GM12878 (cell line): ENCODE results near the gene MORC1. TPM values are rescaled to one million over a fixed set of nuclear protein-coding genes. Genes with fewer than 3 reads are reported as not detected.

Experiments
- ATAC-seq: fragments of 200-7000 bp; cut with Tn5 transposase; 3 replicates; pipeline ENCODE4 v1.9.1; 2020; ENCODE audit warnings: mild to moderate bottlenecking, moderate library complexity
- BruUV-seq: library from RNA; stranded (reverse); fragments of 400-500 nt; replicated peaks from 2 replicates; lab custom pipeline; 2021; lab: Mats Ljungman, UMichigan
- CTCF ChIA-PET: fragments of 300-600 bp; sonication (Branson Sonifier 250); formaldehyde crosslinking; extraction: SDS; loops from one replicate; lab custom pipeline; 2021; ENCODE audit warnings: inconsistent platforms; lab: Yijun Ruan, JAX
- POLR2A ChIA-PET: fragments of 350-600 bp; formaldehyde crosslinking; extraction: SDS; loops from one replicate; lab custom pipeline; 2021; ENCODE audit warnings: inconsistent platforms; lab: Charles Lee
- RAD21 ChIA-PET: fragments of 300-600 bp; sonication (Branson Sonifier 250); formaldehyde crosslinking; loops from one replicate; lab custom pipeline; 2023; ENCODE audit warnings: antibody characterized with exemption; ENCODE audit not compliant: unreplicated experiment; lab: Charles Lee
- SMC1A ChIA-PET: fragments of 300-600 bp; sonication (Branson Sonifier 250); formaldehyde crosslinking; loops from one replicate; lab custom pipeline; 2023; ENCODE audit not compliant: unreplicated experiment, uncharacterized antibody; lab: Charles Lee
- DNase-seq: peaks from one replicate; pipeline ENCODE4 v3.0.0-alpha.2; 2011; ENCODE audit warnings: low read depth, low spot score
- FAIRE-seq: peaks from 3 replicates; lab custom pipeline; 2011; peaks lifted over from hg19 to GRCh38; lab: Jason Lieb, UNC
- H2AFZ ChIP-seq: 2 replicates; pipeline ENCODE4 v1.6.0; 2011; ENCODE audit warnings: low read depth, low read length, control low read depth; ENCODE audit not compliant: control insufficient read depth
- H3K27ac ChIP-seq: 2 replicates; pipeline ENCODE4 v1.5.1; 2011; ENCODE audit warnings: control low read depth; ENCODE audit not compliant: control insufficient read depth, insufficient read depth
- H3K27me3 ChIP-seq, 2 experiments: replicated peaks in 1 of 2; 2 replicates each; pipeline versions ENCODE4 v1.6.0 to v1.6.1; 2011; ENCODE audit warnings: low read length in 1 of 2; ENCODE audit not compliant: control insufficient read depth in 2 of 2, insufficient read depth in 2 of 2
- H3K36me3 ChIP-seq, 2 experiments: 2 replicates each; pipeline ENCODE4 v1.5.1; 2011; ENCODE audit warnings: low read length in 1 of 2; ENCODE audit not compliant: control insufficient read depth in 2 of 2, insufficient read depth in 2 of 2
- H3K4me1 ChIP-seq: 2 replicates; pipeline ENCODE4 v1.6.1; 2011; ENCODE audit warnings: mild to moderate bottlenecking, low read length, moderate library complexity, mixed read lengths; ENCODE audit not compliant: control insufficient read depth, insufficient read depth
- H3K4me2 ChIP-seq: 2 replicates; pipeline ENCODE4 v1.6.0; 2011; ENCODE audit warnings: control low read depth; ENCODE audit not compliant: control insufficient read depth, insufficient read depth
- H3K4me3 ChIP-seq: fragments of 200-600 bp; sonication (generic); 2 replicates; pipeline ENCODE4 v1.5.1; 2016
- H3K79me2 ChIP-seq: 2 replicates; pipeline ENCODE4 v1.6.0; 2011; ENCODE audit warnings: low read length; ENCODE audit not compliant: control insufficient read depth, insufficient read depth
- H3K9ac ChIP-seq: 2 replicates; pipeline ENCODE4 v1.8.0; 2011; ENCODE audit warnings: low read length, control low read depth, mixed read lengths; ENCODE audit not compliant: control insufficient read depth, insufficient read depth
- H3K9me3 ChIP-seq: replicated peaks from 3 replicates; pipeline ENCODE4 v1.5.1; 2011; ENCODE audit warnings: mild to moderate bottlenecking, low read length; ENCODE audit not compliant: control insufficient read depth, insufficient read depth
- H4K20me1 ChIP-seq: 2 replicates; pipeline ENCODE4 v1.6.0; 2011; ENCODE audit not compliant: control insufficient read depth, insufficient read depth
- BHLHE40 ChIP-seq, 2 experiments: fragments of 450-650 bp in 1 of 2; IDR thresholded peaks; 2 replicates each; pipeline ENCODE4 v1.6.1; 2011 to 2017; ENCODE audit warnings: low read depth in 2 of 2, borderline replicate concordance in 1 of 2, improper control_type of control experiment in 1 of 2, low read length in 1 of 2, mild to moderate bottlenecking in 1 of 2
- EGR1 ChIP-seq, 2 experiments: IDR thresholded peaks; 1 replicate in 1 of 2; 2 replicates in 1 of 2; pipeline ENCODE4 v1.6.1; 2011 to 2012; ENCODE audit warnings: low read depth in 2 of 2, low read length in 2 of 2, borderline replicate concordance in 1 of 2, mild to moderate bottlenecking in 1 of 2, moderate library complexity in 1 of 2
- IRF4 ChIP-seq: IDR thresholded peaks from 2 replicates; pipeline ENCODE4 v1.6.1; 2011; ENCODE audit warnings: low read depth, low read length
- JUNB ChIP-seq: IDR thresholded peaks from 2 replicates; pipeline ENCODE4 v1.6.1; 2016; ENCODE audit warnings: antibody characterized with exemption, mild to moderate bottlenecking
- MEF2A ChIP-seq: IDR thresholded peaks from 2 replicates; pipeline ENCODE4 v1.6.1; 2011; ENCODE audit warnings: low read depth, mild to moderate bottlenecking, low read length, moderate library complexity; ENCODE audit not compliant: insufficient read depth
- MYC ChIP-seq: IDR thresholded peaks from 2 replicates; pipeline ENCODE4 v1.6.1; 2011; ENCODE audit warnings: mild to moderate bottlenecking, low read length, moderate library complexity, inconsistent platforms; ENCODE audit not compliant: insufficient read depth, insufficient replicate concordance, insufficient read length, severe bottlenecking
- NR2C2 ChIP-seq: IDR thresholded peaks from 2 replicates; pipeline ENCODE4 v1.6.1; 2011; ENCODE audit warnings: borderline replicate concordance, low read depth; ENCODE audit not compliant: control insufficient read depth, insufficient read length
- SMC3 ChIP-seq: IDR thresholded peaks from 2 replicates; pipeline ENCODE4 v1.6.1; 2011; ENCODE audit warnings: low read length, improper control_type of control experiment, borderline replicate concordance
- SREBF2 ChIP-seq: IDR thresholded peaks from 2 replicates; pipeline ENCODE4 v1.6.1; 2012; ENCODE audit warnings: mild to moderate bottlenecking, low read length
- ZNF274 ChIP-seq: IDR thresholded peaks from one replicate; pipeline ENCODE4 v1.8.0; 2011; ENCODE audit not compliant: insufficient read length, insufficient read depth
- ZSCAN29 ChIP-seq: fragments of 450-650 bp; IDR thresholded peaks from 2 replicates; pipeline ENCODE4 v1.6.1; 2017; ENCODE audit warnings: mild to moderate bottlenecking, moderate library complexity
- WGBS: methylation state at CpG from one replicate; pipeline ENCODE4 v1.1.6; 2016; ENCODE audit warnings: low lambda C conversion rate; ENCODE audit not compliant: insufficient replicate concordance, insufficient coverage; ENCODE audit errors: missing lambda C conversion rate; 5-methylcytosine and 5-hydroxymethylcytosine counted together
- in situ Hi-C: fragments of 300-500 bp; cut with MboI; formaldehyde crosslinking; loops from 9 replicates; pipeline ENCODE4 v1.14.3; 2018; ENCODE audit warnings: mixed read lengths
- intact Hi-C: fragments of 100-400 bp; cut with micrococcal nuclease; formaldehyde crosslinking; loops from one replicate; pipeline ENCODE4 v1.14.2; 2022; ENCODE audit not compliant: unreplicated experiment
- polyA plus RNA-seq, 11 experiments: library from polyadenylated mRNA; depleted of rRNA in 4 of 11; unstranded in 6 of 11; stranded (reverse) in 5 of 11; fragments of >200 nt; fragmentation: Nextera tagmentation in 4 of 11; fragmentation: Illumina TruSeq in 1 of 11; extraction: Ambion mirVana in 4 of 11; extraction: Trizol in 1 of 11; gene quantifications; 1 replicate in 1 of 11; 2 replicates in 10 of 11; pipeline versions ENCODE4 v1.2.1 to v1.2.3, GENCODE V29; 2011 to 2016; ENCODE audit warnings: inconsistent platforms in 2 of 11, missing spikeins in 2 of 11, low read depth in 1 of 11
- total RNA-seq, 4 experiments: library from RNA; depleted of rRNA in 3 of 4; stranded (reverse); fragments of >200 nt in 3 of 4; fragmentation: Illumina TruSeq in 1 of 4; extraction: Trizol in 1 of 4; gene quantifications; 2 replicates each; pipeline versions ENCODE4 v1.2.1 to v1.2.3, GENCODE V29; 2013 to 2021
- TF ChIP-seq, protein P1 (sequence below): fragments of 150-350 bp; IDR thresholded peaks from 2 replicates; pipeline ENCODE4 v1.6.1; 2014; ENCODE audit warnings: mild to moderate bottlenecking, low read depth, low read length
- TF ChIP-seq, protein P2 (sequence below), 3 experiments: IDR thresholded peaks in 2 of 3; conservative IDR thresholded peaks in 1 of 3; 2 replicates each; pipeline ENCODE4 v1.5.1; 2011; ENCODE audit warnings: low read depth in 3 of 3, low read length in 3 of 3, mild to moderate bottlenecking in 3 of 3, control low read depth in 2 of 3, moderate library complexity in 2 of 3, inconsistent platforms in 1 of 3, mixed read lengths in 1 of 3; ENCODE audit not compliant: control insufficient read depth in 2 of 3, insufficient read depth in 1 of 3; ENCODE audit errors: extremely low read depth in 1 of 3
- TF ChIP-seq, protein P3 (sequence below): fragments of 450-650 bp; formaldehyde crosslinking; IDR thresholded peaks from 2 replicates; pipeline ENCODE4 v1.4.0; 2020; ENCODE audit warnings: mild to moderate bottlenecking, moderate library complexity

MORC1 gene
- total and polyA plus RNA-seq, 10 of the 15 experiments (the other 5 are each of a cell fraction or from before 2014, with no cell fraction given), result 0.18 TPM; not detected in 9

DNA sequence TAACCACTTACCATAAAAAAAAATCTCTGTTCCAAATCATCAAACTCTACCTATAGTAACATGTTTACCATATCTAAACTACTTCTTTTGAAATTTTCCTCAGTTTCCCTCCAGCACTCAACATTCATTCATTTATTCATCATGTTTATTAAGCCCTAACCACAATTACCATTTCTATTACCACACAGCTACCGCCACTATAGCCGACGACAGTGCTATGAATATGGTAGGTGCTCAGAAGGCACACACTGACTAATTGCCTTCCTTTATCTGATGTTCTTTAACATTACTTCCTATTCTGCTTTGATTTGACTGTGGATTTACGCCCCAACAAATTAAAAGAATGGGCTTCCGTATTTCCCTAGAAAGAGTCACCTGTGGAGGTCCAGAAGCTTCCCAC, 208.1 kb downstream of the MORC1 start:
- no peak for ATAC-seq
- WGBS, result 88% methylated on average over 5 of the region's 5 CpGs
- Histone ChIP-seq H3K36me3 (no peaks in the 10 kb centered on the region), H3K79me2 (no peaks in the 10 kb centered on the region), H3K4me1 (no peaks in the 10 kb centered on the region), H3K27me3 (no peaks in the 10 kb centered on the region), H3K9me3 (no peaks in the 10 kb centered on the region), H3K27ac (no peak overlapping the region), H3K4me2 (no peak overlapping the region), H3K9ac (no peak overlapping the region), H4K20me1 (no peaks in the 10 kb centered on the region), H2AFZ (no peak overlapping the region), H3K4me3 (no peak overlapping the region)
- RAD21 ChIA-PET, result no interaction called here
- POLR2A ChIA-PET, result no interaction called here
- intact Hi-C loops (loop anchor here (5.0 kb wide), 1 partner anchor 173 kb away; no protein-coding TSS in a partner anchor), in situ Hi-C loops (no loop called here)
- DNase-seq, result no peak
- SMC1A ChIA-PET, result no interaction called here
- BruUV-seq, result no TSS peak
- CTCF ChIA-PET, result no interaction called here
- FAIRE-seq, result no peak
- TF ChIP-seq BHLHE40 (IDR thresholded peaks at IDR 0.05; ENCODE audit: borderline replicate concordance in 1 of 2, low read depth in 2 of 2, low read length in 1 of 2) (no peak), ZSCAN29 (no peak), ZNF274 (no peak), MYC (no peak), IRF4 (no peak), JUNB (no peak), SMC3 (no peak), NR2C2 (no peak), MEF2A (no peak), EGR1 (IDR thresholded peaks at IDR 0.05; ENCODE audit: borderline replicate concordance in 1 of 2, low read depth in 2 of 2, low read length in 2 of 2) (no peak), SREBF2 (no peak)
- TF ChIP-seq, protein P1, sequence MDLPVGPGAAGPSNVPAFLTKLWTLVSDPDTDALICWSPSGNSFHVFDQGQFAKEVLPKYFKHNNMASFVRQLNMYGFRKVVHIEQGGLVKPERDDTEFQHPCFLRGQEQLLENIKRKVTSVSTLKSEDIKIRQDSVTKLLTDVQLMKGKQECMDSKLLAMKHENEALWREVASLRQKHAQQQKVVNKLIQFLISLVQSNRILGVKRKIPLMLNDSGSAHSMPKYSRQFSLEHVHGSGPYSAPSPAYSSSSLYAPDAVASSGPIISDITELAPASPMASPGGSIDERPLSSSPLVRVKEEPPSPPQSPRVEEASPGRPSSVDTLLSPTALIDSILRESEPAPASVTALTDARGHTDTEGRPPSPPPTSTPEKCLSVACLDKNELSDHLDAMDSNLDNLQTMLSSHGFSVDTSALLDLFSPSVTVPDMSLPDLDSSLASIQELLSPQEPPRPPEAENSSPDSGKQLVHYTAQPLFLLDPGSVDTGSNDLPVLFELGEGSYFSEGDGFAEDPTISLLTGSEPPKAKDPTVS, result no peak
- TF ChIP-seq, protein P2, sequence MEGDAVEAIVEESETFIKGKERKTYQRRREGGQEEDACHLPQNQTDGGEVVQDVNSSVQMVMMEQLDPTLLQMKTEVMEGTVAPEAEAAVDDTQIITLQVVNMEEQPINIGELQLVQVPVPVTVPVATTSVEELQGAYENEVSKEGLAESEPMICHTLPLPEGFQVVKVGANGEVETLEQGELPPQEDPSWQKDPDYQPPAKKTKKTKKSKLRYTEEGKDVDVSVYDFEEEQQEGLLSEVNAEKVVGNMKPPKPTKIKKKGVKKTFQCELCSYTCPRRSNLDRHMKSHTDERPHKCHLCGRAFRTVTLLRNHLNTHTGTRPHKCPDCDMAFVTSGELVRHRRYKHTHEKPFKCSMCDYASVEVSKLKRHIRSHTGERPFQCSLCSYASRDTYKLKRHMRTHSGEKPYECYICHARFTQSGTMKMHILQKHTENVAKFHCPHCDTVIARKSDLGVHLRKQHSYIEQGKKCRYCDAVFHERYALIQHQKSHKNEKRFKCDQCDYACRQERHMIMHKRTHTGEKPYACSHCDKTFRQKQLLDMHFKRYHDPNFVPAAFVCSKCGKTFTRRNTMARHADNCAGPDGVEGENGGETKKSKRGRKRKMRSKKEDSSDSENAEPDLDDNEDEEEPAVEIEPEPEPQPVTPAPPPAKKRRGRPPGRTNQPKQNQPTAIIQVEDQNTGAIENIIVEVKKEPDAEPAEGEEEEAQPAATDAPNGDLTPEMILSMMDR (IDR thresholded peaks at IDR 0.05 in 2 of 3, conservative IDR thresholded peaks at IDR 0.05 in 1 of 3; ENCODE audit: control insufficient read depth in 2 of 3, extremely low read depth in 1 of 3, insufficient read depth in 1 of 3, low read depth in 3 of 3, low read length in 3 of 3), result no peak
- TF ChIP-seq, protein P3, sequence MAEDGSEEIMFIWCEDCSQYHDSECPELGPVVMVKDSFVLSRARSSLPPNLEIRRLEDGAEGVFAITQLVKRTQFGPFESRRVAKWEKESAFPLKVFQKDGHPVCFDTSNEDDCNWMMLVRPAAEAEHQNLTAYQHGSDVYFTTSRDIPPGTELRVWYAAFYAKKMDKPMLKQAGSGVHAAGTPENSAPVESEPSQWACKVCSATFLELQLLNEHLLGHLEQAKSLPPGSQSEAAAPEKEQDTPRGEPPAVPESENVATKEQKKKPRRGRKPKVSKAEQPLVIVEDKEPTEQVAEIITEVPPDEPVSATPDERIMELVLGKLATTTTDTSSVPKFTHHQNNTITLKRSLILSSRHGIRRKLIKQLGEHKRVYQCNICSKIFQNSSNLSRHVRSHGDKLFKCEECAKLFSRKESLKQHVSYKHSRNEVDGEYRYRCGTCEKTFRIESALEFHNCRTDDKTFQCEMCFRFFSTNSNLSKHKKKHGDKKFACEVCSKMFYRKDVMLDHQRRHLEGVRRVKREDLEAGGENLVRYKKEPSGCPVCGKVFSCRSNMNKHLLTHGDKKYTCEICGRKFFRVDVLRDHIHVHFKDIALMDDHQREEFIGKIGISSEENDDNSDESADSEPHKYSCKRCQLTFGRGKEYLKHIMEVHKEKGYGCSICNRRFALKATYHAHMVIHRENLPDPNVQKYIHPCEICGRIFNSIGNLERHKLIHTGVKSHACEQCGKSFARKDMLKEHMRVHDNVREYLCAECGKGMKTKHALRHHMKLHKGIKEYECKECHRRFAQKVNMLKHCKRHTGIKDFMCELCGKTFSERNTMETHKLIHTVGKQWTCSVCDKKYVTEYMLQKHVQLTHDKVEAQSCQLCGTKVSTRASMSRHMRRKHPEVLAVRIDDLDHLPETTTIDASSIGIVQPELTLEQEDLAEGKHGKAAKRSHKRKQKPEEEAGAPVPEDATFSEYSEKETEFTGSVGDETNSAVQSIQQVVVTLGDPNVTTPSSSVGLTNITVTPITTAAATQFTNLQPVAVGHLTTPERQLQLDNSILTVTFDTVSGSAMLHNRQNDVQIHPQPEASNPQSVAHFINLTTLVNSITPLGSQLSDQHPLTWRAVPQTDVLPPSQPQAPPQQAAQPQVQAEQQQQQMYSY (CRISPR knock-in tag), result no peak
